Measurements from ENCODE around the gene AGRN.
"Not testable (repeated sequence)": the region's sequence is repeated elsewhere in the genome, so short reads cannot be mapped to it uniquely, and the experiment has no call there.

DNA sequence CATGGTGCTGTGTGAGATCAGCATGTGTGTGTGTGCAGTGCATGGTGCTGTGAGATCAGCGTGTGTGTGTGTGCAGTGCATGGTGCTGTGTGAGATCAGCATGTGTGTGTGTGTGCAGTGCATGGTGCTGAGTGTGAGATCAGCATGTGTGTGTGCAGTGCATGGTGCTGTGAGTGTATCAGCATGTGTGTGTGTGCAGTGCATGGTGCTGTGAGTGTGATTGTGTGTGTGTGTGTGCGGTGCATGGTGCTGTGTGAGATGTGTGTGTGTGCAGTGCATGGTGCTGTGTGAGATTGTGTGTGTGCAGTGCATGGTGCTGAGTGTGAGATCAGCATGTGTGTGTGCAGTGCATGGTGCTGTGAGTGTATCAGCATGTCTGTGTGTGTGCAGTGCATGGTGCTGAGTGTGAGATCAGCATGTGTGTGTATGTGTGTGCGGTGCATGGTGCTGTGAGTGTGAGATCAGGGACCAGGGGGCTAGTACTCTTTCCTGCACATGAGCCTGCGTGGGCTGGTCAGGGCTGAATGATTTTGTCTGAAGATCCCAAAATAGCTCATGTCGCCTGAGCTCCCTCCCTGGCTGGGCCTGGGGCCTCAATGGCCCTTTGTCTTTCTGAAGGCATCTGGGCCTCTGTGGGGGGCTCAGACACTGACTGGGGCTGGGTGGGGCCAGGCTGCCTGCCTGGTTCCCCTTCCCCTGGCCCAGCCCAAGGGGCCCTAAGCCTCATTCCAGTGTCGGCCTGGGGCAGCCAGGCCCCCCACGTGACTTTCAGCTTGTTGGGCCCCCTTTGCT lies 11.1 kb downstream of the AGRN start:
- TF ChIP-seq, protein P1, sequence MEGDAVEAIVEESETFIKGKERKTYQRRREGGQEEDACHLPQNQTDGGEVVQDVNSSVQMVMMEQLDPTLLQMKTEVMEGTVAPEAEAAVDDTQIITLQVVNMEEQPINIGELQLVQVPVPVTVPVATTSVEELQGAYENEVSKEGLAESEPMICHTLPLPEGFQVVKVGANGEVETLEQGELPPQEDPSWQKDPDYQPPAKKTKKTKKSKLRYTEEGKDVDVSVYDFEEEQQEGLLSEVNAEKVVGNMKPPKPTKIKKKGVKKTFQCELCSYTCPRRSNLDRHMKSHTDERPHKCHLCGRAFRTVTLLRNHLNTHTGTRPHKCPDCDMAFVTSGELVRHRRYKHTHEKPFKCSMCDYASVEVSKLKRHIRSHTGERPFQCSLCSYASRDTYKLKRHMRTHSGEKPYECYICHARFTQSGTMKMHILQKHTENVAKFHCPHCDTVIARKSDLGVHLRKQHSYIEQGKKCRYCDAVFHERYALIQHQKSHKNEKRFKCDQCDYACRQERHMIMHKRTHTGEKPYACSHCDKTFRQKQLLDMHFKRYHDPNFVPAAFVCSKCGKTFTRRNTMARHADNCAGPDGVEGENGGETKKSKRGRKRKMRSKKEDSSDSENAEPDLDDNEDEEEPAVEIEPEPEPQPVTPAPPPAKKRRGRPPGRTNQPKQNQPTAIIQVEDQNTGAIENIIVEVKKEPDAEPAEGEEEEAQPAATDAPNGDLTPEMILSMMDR (IDR thresholded peaks at IDR 0.05), result not testable (repeated sequence)
- not testable (repeated sequence) for TF ChIP-seq POLR2A, POLR2AphosphoS5, EP300 (IDR thresholded peaks at IDR 0.05)

Data from suprapubic skin (tissue), 4 donors.